ENCODE results near the gene DGKG.
A peak's percentile ranks its signal among the peaks of the same experiment; 100 is the strongest.

DNA sequence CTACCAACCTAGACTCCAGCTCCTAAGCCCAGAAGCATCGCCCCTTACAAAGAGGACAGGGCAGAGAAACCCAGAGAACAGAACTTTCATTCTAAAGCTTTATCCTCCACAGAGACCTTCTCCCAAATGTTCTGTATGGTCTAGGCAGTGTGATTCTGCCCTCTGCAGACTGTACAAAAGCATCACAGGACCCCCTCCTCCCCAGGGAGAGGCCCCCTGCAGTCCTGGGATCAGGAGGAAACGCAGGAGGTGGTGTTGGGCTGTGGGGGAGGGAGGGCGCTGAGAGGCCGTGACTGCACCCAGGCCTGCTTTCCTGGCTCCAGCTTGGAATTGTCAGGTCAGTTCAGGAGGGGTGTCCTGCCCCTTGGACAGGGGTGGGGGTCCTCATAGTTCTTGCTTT is 101.3 kb downstream of the DGKG start:
- TF ChIP-seq EZH2 (IDR thresholded peaks at IDR 0.05; ENCODE audit: borderline replicate concordance, control insufficient read depth, low read depth, low read length) (no peak), CHD4 (IDR thresholded peaks at IDR 0.05) (no peak), SP1 (IDR thresholded peaks at IDR 0.05; ENCODE audit: low read depth, low read length) (no peak), SMC3 (IDR thresholded peaks at IDR 0.05; ENCODE audit: borderline replicate concordance, low read length) (no peak), SPI1 (IDR thresholded peaks at IDR 0.05; ENCODE audit: borderline replicate concordance, insufficient read depth, low read depth, low read length) (no peak)
- TF ChIP-seq, protein P1, sequence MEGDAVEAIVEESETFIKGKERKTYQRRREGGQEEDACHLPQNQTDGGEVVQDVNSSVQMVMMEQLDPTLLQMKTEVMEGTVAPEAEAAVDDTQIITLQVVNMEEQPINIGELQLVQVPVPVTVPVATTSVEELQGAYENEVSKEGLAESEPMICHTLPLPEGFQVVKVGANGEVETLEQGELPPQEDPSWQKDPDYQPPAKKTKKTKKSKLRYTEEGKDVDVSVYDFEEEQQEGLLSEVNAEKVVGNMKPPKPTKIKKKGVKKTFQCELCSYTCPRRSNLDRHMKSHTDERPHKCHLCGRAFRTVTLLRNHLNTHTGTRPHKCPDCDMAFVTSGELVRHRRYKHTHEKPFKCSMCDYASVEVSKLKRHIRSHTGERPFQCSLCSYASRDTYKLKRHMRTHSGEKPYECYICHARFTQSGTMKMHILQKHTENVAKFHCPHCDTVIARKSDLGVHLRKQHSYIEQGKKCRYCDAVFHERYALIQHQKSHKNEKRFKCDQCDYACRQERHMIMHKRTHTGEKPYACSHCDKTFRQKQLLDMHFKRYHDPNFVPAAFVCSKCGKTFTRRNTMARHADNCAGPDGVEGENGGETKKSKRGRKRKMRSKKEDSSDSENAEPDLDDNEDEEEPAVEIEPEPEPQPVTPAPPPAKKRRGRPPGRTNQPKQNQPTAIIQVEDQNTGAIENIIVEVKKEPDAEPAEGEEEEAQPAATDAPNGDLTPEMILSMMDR (IDR thresholded peaks at IDR 0.05 in 2 of 3, conservative IDR thresholded peaks at IDR 0.05 in 1 of 3; ENCODE audit: control insufficient read depth in 2 of 3, extremely low read depth in 1 of 3, insufficient read depth in 1 of 3, low read depth in 3 of 3, low read length in 3 of 3), result 0 out of 6 replicates have a peak, but pooled peaks of 1 of the 3 experiments have one; percentile 0
- TF ChIP-seq, protein P2, sequence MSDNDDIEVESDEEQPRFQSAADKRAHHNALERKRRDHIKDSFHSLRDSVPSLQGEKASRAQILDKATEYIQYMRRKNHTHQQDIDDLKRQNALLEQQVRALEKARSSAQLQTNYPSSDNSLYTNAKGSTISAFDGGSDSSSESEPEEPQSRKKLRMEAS (IDR thresholded peaks at IDR 0.05; ENCODE audit: low read depth, low read length), result no peak
